ENCODE results near the gene A1CF.
"Not testable (repeated sequence)": the region's sequence is repeated elsewhere in the genome, so short reads cannot be mapped to it uniquely, and the experiment has no call there.

The A1CF gene

GRCh38 chr10:50782017-50782416 lies 103.4 kb downstream of the A1CF start:
- DNase-seq, result not testable (repeated sequence)

GRCh38 chr10:50780036-50780435 lies 105.4 kb downstream of the A1CF start:
- DNase-seq, result not testable (repeated sequence)

DNA sequence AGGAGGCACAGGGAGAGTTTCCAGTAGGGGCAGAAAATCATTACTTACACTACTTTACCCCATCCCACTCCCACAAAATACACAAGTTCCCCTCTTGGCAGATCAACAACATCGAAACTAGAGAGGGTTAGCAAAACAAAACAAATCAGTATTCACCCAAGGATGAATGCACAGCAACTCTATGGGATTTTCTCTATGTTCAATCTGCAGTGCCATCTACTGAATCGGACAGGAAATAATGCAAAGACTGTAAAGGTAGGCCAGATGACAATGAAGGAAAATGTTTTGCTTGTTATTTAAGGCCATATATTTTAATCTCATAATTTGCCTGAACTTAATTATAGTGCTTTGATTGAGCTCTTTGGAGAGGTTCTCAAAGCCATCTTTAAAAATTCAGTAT lies 110.6 kb downstream of the A1CF start:
- DNase-seq, result not testable (repeated sequence)

DNA sequence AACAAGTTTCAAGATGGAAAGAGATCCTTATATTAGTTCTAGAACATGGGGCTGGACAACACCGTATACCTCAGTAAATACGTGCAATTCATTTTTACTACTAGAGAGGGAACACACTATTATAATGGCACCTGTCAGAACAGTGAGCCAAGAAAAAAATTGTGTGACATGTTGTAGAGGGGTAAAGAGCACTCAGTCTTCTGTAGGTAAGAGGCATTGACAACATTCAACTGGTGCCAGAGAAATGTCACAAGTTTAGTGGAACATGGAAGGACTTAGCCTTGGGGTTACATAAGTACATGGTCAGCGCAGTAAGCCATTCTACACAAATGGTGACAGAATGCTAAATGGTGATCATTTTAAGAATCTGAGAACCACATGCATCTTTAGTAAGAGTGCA lies 113.4 kb downstream of the A1CF start:
- DNase-seq, result not testable (repeated sequence)

DNA sequence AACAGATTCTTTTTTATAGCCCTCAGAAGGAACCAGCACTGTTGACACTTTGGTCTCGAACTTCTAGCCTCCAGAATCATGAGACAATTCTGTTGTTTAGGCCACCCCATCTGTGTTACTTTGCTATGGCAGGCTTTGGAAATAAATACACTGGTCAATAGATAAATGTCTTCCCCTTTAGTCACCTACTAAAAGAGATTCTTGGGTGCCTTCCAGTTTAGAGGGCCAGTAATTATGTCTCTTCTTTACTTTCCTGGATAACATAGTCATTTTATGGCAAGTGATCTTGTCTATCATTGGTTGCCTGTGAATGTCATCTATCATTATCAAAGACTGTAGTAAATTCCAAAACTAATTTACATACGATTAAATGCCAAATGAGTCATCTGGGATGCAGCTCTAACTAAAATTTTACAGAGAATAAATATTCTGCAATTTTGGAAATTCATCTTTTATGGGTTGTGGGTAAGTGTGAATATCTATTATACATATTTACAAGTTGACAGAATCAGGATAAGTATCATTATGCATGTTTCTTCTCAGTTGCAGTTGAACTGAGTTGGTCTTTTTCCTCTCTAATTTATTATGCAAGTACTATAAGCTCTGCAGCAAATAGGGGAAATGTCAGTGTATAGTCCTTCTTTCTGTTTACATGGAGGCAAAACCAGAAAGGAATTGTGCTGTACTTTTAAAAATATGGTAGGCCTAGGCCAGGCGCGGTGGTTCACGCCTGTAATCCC lies 118.5 kb downstream of the A1CF start:
- DNase-seq, result not testable (repeated sequence)

Data from SHP77 (cell line).